ENCODE results near the gene LYRM9.
"Not testable (repeated sequence)": the region's sequence is repeated elsewhere in the genome, so short reads cannot be mapped to it uniquely, and the experiment has no call there.

The LYRM9 gene

GRCh38 chr17:27858621-27859305 is 34.4 kb downstream of the LYRM9 start:
- no peak overlapping the region for H3K9ac ChIP-seq (ENCODE audit: insufficient read length, low read depth)
- no peaks in the 10 kb centered on the region for H3K4me1 ChIP-seq (ENCODE audit: insufficient read depth, insufficient read length)
- no peaks in the 10 kb centered on the region for H3K27me3 ChIP-seq (ENCODE audit: insufficient read depth, insufficient read length)
- TF ChIP-seq ZNF274 (IDR thresholded peaks at IDR 0.05; ENCODE audit: low read depth, low read length) (no peak), SUZ12 (IDR thresholded peaks at IDR 0.05; ENCODE audit: extremely low read depth, insufficient read depth, insufficient read length) (no peak), YY1 (IDR thresholded peaks at IDR 0.05; ENCODE audit: insufficient read depth, insufficient read length) (no peak)
- no peaks in the 10 kb centered on the region for H3K36me3 ChIP-seq (ENCODE audit: insufficient read depth, insufficient read length, low read length)
- no peak overlapping the region for H3K4me3 ChIP-seq (ENCODE audit: insufficient read length, low read depth)
- DNase-seq (ENCODE audit: low read depth, low spot score) = no peak
- no peaks in the 10 kb centered on the region for H3K9me3 ChIP-seq (ENCODE audit: insufficient read depth, low read length)

- H3K27me3 ChIP-seq (ENCODE audit: insufficient read depth, insufficient read length) = no peaks in the 10 kb centered on the region
- H3K4me1 ChIP-seq (ENCODE audit: insufficient read depth, insufficient read length) = no peaks in the 10 kb centered on the region
- no peak overlapping the region for H3K9ac ChIP-seq (ENCODE audit: insufficient read length, low read depth)
These were observed 36.3 kb downstream of the LYRM9 start for GRCh38 chr17:27856676-27857432.

GRCh38 chr17:27855454-27855853 is 37.7 kb downstream of the LYRM9 start:
- no peak for TF ChIP-seq YY1 (IDR thresholded peaks at IDR 0.05; ENCODE audit: insufficient read depth, insufficient read length)
- TF ChIP-seq ZNF274 (IDR thresholded peaks at IDR 0.05; ENCODE audit: low read depth, low read length) = no peak
- no peak overlapping the region for H3K4me3 ChIP-seq (ENCODE audit: insufficient read length, low read depth)
- no peaks in the 10 kb centered on the region for H3K36me3 ChIP-seq (ENCODE audit: insufficient read depth, insufficient read length, low read length)
- H3K9me3 ChIP-seq (ENCODE audit: insufficient read depth, low read length) = no peaks in the 10 kb centered on the region
- no peak overlapping the region for H3K9ac ChIP-seq (ENCODE audit: insufficient read length, low read depth)
- H3K27me3 ChIP-seq (ENCODE audit: insufficient read depth, insufficient read length) = no peaks in the 10 kb centered on the region
- H3K4me1 ChIP-seq (ENCODE audit: insufficient read depth, insufficient read length) = no peaks in the 10 kb centered on the region
- DNase-seq (ENCODE audit: low read depth, low spot score) = no peak

More at GRCh38 chr17:27856676-27857432, 36.3 kb downstream of the LYRM9 start:
- Histone ChIP-seq H3K9me3 (ENCODE audit: insufficient read depth, low read length) (no peaks in the 10 kb centered on the region), H3K4me3 (ENCODE audit: insufficient read length, low read depth) (no peak overlapping the region), H3K36me3 (ENCODE audit: insufficient read depth, insufficient read length, low read length) (no peaks in the 10 kb centered on the region)
- DNase-seq (ENCODE audit: low read depth, low spot score) = no peak
- TF ChIP-seq SUZ12 (IDR thresholded peaks at IDR 0.05; ENCODE audit: extremely low read depth, insufficient read depth, insufficient read length) (no peak), ZNF274 (IDR thresholded peaks at IDR 0.05; ENCODE audit: low read depth, low read length) (no peak), YY1 (IDR thresholded peaks at IDR 0.05; ENCODE audit: insufficient read depth, insufficient read length) (no peak)

GRCh38 chr17:27854163-27854562 is 39.0 kb downstream of the LYRM9 start:
- TF ChIP-seq YY1 (IDR thresholded peaks at IDR 0.05; ENCODE audit: insufficient read depth, insufficient read length) = no peak
- no peak for TF ChIP-seq ZNF274 (IDR thresholded peaks at IDR 0.05; ENCODE audit: low read depth, low read length)
- TF ChIP-seq SUZ12 (IDR thresholded peaks at IDR 0.05; ENCODE audit: extremely low read depth, insufficient read depth, insufficient read length) = no peak
- Histone ChIP-seq H3K4me1 (ENCODE audit: insufficient read depth, insufficient read length) (no peaks in the 10 kb centered on the region), H3K9me3 (ENCODE audit: insufficient read depth, low read length) (no peaks in the 10 kb centered on the region), H3K4me3 (ENCODE audit: insufficient read length, low read depth) (no peak overlapping the region), H3K27me3 (ENCODE audit: insufficient read depth, insufficient read length) (no peaks in the 10 kb centered on the region), H3K9ac (ENCODE audit: insufficient read length, low read depth) (no peak overlapping the region), H3K36me3 (ENCODE audit: insufficient read depth, insufficient read length, low read length) (no peaks in the 10 kb centered on the region)
- no peak for DNase-seq (ENCODE audit: low read depth, low spot score)

- Histone ChIP-seq H3K36me3 (ENCODE audit: insufficient read depth, insufficient read length, low read length) (no peaks in the 10 kb centered on the region), H3K4me1 (ENCODE audit: insufficient read depth, insufficient read length) (no peaks in the 10 kb centered on the region), H3K9me3 (ENCODE audit: insufficient read depth, low read length) (no peaks in the 10 kb centered on the region), H3K27me3 (ENCODE audit: insufficient read depth, insufficient read length) (no peaks in the 10 kb centered on the region), H3K4me3 (ENCODE audit: insufficient read length, low read depth) (no peak overlapping the region), H3K9ac (ENCODE audit: insufficient read length, low read depth) (no peak overlapping the region)
- TF ChIP-seq ZNF274 (IDR thresholded peaks at IDR 0.05; ENCODE audit: low read depth, low read length) (no peak), SUZ12 (IDR thresholded peaks at IDR 0.05; ENCODE audit: extremely low read depth, insufficient read depth, insufficient read length) (no peak), YY1 (IDR thresholded peaks at IDR 0.05; ENCODE audit: insufficient read depth, insufficient read length) (no peak)
- no peak for DNase-seq (ENCODE audit: low read depth, low spot score)
These were observed 40.1 kb downstream of the LYRM9 start for GRCh38 chr17:27853091-27853490.

GRCh38 chr17:27849474-27850185 is 43.5 kb downstream of the LYRM9 start:
- Histone ChIP-seq H3K4me1 (ENCODE audit: insufficient read depth, insufficient read length) (no peaks in the 10 kb centered on the region), H3K27me3 (ENCODE audit: insufficient read depth, insufficient read length) (no peaks in the 10 kb centered on the region), H3K9me3 (ENCODE audit: insufficient read depth, low read length) (peaks cover 4% of the 10 kb centered on the region; the same call in 1 of the 2 replicates), H3K4me3 (ENCODE audit: insufficient read length, low read depth) (no peak overlapping the region), H3K36me3 (ENCODE audit: insufficient read depth, insufficient read length, low read length) (no peaks in the 10 kb centered on the region), H3K9ac (ENCODE audit: insufficient read length, low read depth) (no peak overlapping the region)
- DNase-seq (ENCODE audit: low read depth, low spot score) = peak; percentile 39
- TF ChIP-seq ZNF274 (IDR thresholded peaks at IDR 0.05; ENCODE audit: low read depth, low read length) = no peak
- no peak for TF ChIP-seq SUZ12 (IDR thresholded peaks at IDR 0.05; ENCODE audit: extremely low read depth, insufficient read depth, insufficient read length)
- TF ChIP-seq YY1 (IDR thresholded peaks at IDR 0.05; ENCODE audit: insufficient read depth, insufficient read length) = no peak

GRCh38 chr17:27848931-27849330 is 44.2 kb downstream of the LYRM9 start:
- Histone ChIP-seq H3K4me3 (ENCODE audit: insufficient read length, low read depth) (no peak overlapping the region), H3K9ac (ENCODE audit: insufficient read length, low read depth) (no peak overlapping the region), H3K4me1 (ENCODE audit: insufficient read depth, insufficient read length) (no peaks in the 10 kb centered on the region), H3K9me3 (ENCODE audit: insufficient read depth, low read length) (peaks cover 4% of the 10 kb centered on the region; the same call in 1 of the 2 replicates), H3K27me3 (ENCODE audit: insufficient read depth, insufficient read length) (no peaks in the 10 kb centered on the region), H3K36me3 (ENCODE audit: insufficient read depth, insufficient read length, low read length) (no peaks in the 10 kb centered on the region)
- no peak for TF ChIP-seq ZNF274 (IDR thresholded peaks at IDR 0.05; ENCODE audit: low read depth, low read length)
- TF ChIP-seq YY1 (IDR thresholded peaks at IDR 0.05; ENCODE audit: insufficient read depth, insufficient read length) = no peak
- TF ChIP-seq SUZ12 (IDR thresholded peaks at IDR 0.05; ENCODE audit: extremely low read depth, insufficient read depth, insufficient read length) = no peak
- no peak for DNase-seq (ENCODE audit: low read depth, low spot score)

GRCh38 chr17:27846808-27847307 is 46.3 kb downstream of the LYRM9 start:
- H3K36me3 ChIP-seq (ENCODE audit: insufficient read depth, insufficient read length, low read length); H3K9me3 ChIP-seq (ENCODE audit: insufficient read depth, low read length); H3K27me3 ChIP-seq (ENCODE audit: insufficient read depth, insufficient read length); H3K4me3 ChIP-seq (ENCODE audit: insufficient read length, low read depth); H3K4me1 ChIP-seq (ENCODE audit: insufficient read depth, insufficient read length); DNase-seq (ENCODE audit: low read depth, low spot score); H3K9ac ChIP-seq (ENCODE audit: insufficient read length, low read depth): not testable (repeated sequence)
